GM19043 (cell line): Measurements from ENCODE around the gene VAV2.
"Not testable (repeated sequence)": the region's sequence is repeated elsewhere in the genome, so short reads cannot be mapped to it uniquely, and the experiment has no call there.

Source experiments
- ATAC-seq: cut with Tn5 transposase; IDR thresholded peaks from one replicate; pipeline ENCODE4 v1.9.1; 2021; ENCODE audit warnings: low read depth; ENCODE audit not compliant: unreplicated experiment

VAV2 gene

GRCh38 chr9:133761641-133762248 is 230.4 kb downstream of the VAV2 start:
- ATAC-seq, result no peak

GRCh38 chr9:133760713-133761290 is 231.3 kb downstream of the VAV2 start:
- ATAC-seq, result no peak

- ATAC-seq, result no peak
These were observed 232.2 kb downstream of the VAV2 start for GRCh38 chr9:133759946-133760345.

- no peak for ATAC-seq
These were observed 232.8 kb downstream of the VAV2 start for GRCh38 chr9:133759146-133759900.

- ATAC-seq, result no peak
These were observed 233.9 kb downstream of the VAV2 start for GRCh38 chr9:133758228-133758627.

- ATAC-seq, result no peak
These were observed 237.4 kb downstream of the VAV2 start for GRCh38 chr9:133754688-133755227.

- ATAC-seq, result no peak
These were observed 237.9 kb downstream of the VAV2 start for GRCh38 chr9:133754187-133754586.

GRCh38 chr9:133752739-133753446 is 239.2 kb downstream of the VAV2 start:
- no peak for ATAC-seq

GRCh38 chr9:133750982-133751649 is 241.0 kb downstream of the VAV2 start:
- no peak for ATAC-seq

- no peak for ATAC-seq
These were observed 244.8 kb downstream of the VAV2 start for GRCh38 chr9:133747309-133747708.

- ATAC-seq, result not testable (repeated sequence)
These were observed 247.6 kb downstream of the VAV2 start for GRCh38 chr9:133744528-133744927.

GRCh38 chr9:133742849-133743444 is 249.2 kb downstream of the VAV2 start:
- ATAC-seq, result no peak

- no peak for ATAC-seq
These were observed 249.9 kb downstream of the VAV2 start for GRCh38 chr9:133742251-133742650.

- ATAC-seq, result no peak
These were observed 250.4 kb downstream of the VAV2 start for GRCh38 chr9:133741716-133742115.

GRCh38 chr9:133740911-133741310 is 251.2 kb downstream of the VAV2 start:
- no peak for ATAC-seq

- ATAC-seq, result no peak
These were observed 252.5 kb downstream of the VAV2 start for GRCh38 chr9:133739408-133740280.

- ATAC-seq, result no peak
These were observed 253.4 kb downstream of the VAV2 start for GRCh38 chr9:133738640-133739225.

- ATAC-seq, result no peak
These were observed 254.1 kb downstream of the VAV2 start, which contains the start of gene SARDH for GRCh38 chr9:133737774-133738639. SARDH (minus strand) TSS chr9:133738352; CDS start chr9:133734173, 4,179 bp downstream.
